ENCODE measurements around the gene RAD1. TPM values are rescaled to one million over a fixed set of nuclear protein-coding genes. Genes with fewer than 3 reads are reported as not detected.

RAD1 gene
- total and polyA plus RNA-seq, 12 donors: 13.3 to 27.5 (median 23.1) TPM

DNA sequence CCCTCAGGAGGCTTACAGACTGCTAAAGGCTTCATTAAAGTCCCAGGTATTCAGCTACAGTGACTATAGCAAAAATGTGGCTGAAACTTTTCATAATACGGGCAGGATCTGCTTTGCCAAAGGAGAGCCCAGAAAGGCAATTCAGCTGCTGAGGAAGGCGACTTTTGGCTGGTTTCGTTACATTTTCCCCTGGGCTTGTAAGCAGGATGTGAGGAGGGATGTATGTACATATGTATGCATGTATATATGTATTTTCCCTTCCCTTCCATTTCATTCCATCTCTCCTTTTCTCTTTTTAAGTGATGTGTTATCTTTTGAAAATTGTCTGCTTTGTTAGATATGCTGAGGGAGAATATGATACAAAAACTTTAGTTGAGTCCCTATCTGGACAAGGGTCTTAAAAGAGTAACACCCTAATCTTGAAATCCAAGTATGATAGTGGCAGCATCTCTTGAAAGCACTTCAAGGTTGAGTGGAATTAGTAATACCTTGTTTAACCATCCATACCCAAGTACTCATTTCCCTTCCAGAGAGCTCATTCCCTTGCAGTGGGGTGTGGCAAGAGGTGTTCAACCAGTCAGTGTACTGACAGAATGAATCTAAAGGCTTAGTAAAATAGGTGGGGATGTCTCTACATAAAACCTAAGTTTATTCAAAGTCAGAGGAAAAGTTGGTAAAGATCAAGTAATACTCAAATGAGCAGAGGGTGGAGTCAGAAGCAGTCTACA, 28.7 kb downstream of the RAD1 start:
- Histone ChIP-seq H3K4me3 (no peak overlapping the region), H3K27me3 (no peaks in the 10 kb centered on the region), H3K9me3 (no peaks in the 10 kb centered on the region), H3K36me3 (no peaks in the 10 kb centered on the region), H3K27ac (no peak overlapping the region), H3K4me1 (no peaks in the 10 kb centered on the region)
- ATAC-seq (no peak), DNase-seq (no peak)
- 76% methylated on average over 3 of the region's 3 CpGs for WGBS, 2 donors
- intact Hi-C loops (cut with DNase I): no loop called here
- TF ChIP-seq, protein P1, sequence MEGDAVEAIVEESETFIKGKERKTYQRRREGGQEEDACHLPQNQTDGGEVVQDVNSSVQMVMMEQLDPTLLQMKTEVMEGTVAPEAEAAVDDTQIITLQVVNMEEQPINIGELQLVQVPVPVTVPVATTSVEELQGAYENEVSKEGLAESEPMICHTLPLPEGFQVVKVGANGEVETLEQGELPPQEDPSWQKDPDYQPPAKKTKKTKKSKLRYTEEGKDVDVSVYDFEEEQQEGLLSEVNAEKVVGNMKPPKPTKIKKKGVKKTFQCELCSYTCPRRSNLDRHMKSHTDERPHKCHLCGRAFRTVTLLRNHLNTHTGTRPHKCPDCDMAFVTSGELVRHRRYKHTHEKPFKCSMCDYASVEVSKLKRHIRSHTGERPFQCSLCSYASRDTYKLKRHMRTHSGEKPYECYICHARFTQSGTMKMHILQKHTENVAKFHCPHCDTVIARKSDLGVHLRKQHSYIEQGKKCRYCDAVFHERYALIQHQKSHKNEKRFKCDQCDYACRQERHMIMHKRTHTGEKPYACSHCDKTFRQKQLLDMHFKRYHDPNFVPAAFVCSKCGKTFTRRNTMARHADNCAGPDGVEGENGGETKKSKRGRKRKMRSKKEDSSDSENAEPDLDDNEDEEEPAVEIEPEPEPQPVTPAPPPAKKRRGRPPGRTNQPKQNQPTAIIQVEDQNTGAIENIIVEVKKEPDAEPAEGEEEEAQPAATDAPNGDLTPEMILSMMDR (IDR thresholded peaks at IDR 0.05): no peak

DNA sequence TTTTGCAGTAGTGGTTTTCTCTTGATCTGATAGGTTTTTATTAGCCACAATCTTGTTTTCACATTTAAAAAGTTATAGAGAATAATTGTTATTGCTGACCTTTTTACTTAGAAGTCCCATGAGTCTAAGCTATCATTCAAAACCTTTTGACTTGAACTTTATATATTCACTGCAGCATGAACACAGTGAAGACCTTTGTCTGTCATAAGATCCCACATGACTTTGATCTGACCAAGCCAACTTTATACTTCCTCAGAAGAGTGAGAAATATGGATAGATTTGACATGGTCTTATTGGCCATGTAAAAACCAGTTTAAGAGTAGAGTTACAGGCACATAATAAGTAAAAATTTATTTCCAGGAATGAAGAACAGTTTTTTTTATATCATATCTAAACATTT, 34.1 kb downstream of the RAD1 start:
- no peaks in the 10 kb centered on the region for H3K27me3 ChIP-seq
- DNase-seq: no peak
- H3K36me3 ChIP-seq: no peaks in the 10 kb centered on the region
- H3K9me3 ChIP-seq: peaks cover 0 to 28% (median 8%) of the 10 kb centered on the region in 11 donors
- no peaks in the 10 kb centered on the region for H3K4me1 ChIP-seq
- H3K27ac ChIP-seq: no peak overlapping the region
- no peak for ATAC-seq
- intact Hi-C loops (cut with DNase I): no loop called here
- no peak overlapping the region for H3K4me3 ChIP-seq
- TF ChIP-seq, protein P1 (IDR thresholded peaks at IDR 0.05): no peak

DNA sequence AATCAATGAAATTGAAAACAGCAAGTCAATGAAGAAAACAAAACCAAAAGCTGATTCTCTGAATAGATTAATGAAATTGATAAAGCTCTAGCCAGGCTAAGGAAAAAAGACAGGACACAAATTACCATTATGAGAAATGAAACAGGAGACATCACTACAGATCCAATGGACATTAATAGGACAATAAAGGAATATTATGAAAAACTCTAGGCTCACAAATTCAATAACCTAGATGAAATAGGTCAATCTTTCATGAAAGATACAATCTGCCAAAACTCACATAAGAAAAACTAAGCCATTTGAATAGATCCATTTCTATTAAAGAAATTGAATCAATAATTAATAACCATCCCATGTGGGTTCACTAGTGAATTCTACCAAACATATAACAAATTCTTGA, 39.0 kb downstream of the RAD1 start:
- H3K36me3 ChIP-seq: no peaks in the 10 kb centered on the region
- intact Hi-C loops (cut with DNase I): no loop called here
- no peaks in the 10 kb centered on the region for H3K27me3 ChIP-seq
- TF ChIP-seq, protein P1 (IDR thresholded peaks at IDR 0.05): no peak
- H3K4me1 ChIP-seq: no peaks in the 10 kb centered on the region
- H3K4me3 ChIP-seq: no peak overlapping the region
- H3K27ac ChIP-seq: no peak overlapping the region
- no peak for ATAC-seq
- H3K9me3 ChIP-seq: peaks cover 0 to 37% (median 17%) of the 10 kb centered on the region in 11 donors
- no peak for DNase-seq

DNA sequence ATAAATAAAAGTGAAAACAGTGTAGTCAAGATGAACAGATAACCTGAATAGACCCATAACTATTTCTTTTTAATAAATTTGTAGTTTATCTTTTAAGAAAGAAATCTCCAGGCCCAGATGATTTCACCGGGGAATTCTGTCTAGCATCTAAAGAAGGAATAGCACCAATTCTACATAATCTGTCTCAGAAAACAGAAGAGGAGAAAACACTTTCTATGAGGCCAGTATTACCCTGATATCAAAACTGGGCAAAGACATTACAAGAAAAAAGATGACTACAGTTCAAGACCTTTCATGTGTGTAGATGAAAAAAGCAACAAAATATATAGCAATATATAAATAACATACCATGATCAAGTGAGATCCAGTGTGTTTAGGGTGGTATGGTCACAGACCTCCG, 44.9 kb downstream of the RAD1 start:
- Histone ChIP-seq H3K9me3 (peaks cover 0 to 6% (median 1%) of the 10 kb centered on the region in 11 donors), H3K4me1 (no peaks in the 10 kb centered on the region), H3K27ac (no peak overlapping the region), H3K36me3 (no peaks in the 10 kb centered on the region), H3K4me3 (no peak overlapping the region), H3K27me3 (no peaks in the 10 kb centered on the region)
- intact Hi-C loops (cut with DNase I): no loop called here
- WGBS, 2 donors: 94 to 95% methylated on average over 2 of the region's 2 CpGs
- no peak for DNase-seq
- no peak for ATAC-seq
- TF ChIP-seq, protein P1 (IDR thresholded peaks at IDR 0.05): no peak

All from heart right ventricle (tissue), 16 donors.